Cerebellar nuclear complex (tissue), 1 donor: Measurements from ENCODE around the gene UROD.
"Not testable (repeated sequence)": the region's sequence is repeated elsewhere in the genome, so short reads cannot be mapped to it uniquely, and the experiment has no call there.

ENCODE experiments used
- DNase-seq, 2 experiments: peaks; one replicate each; lab custom pipeline; 2025; lab: John Stamatoyannopoulos, UW

UROD gene

GRCh38 chr1:45011837-45012638 lies at the start of gene UROD:
Gene UROD, plus strand, starts transcription at chr1:45012254. Its CDS starts 12 bp downstream, at chr1:45012266.
- DNase-seq, result peak; percentile 41 to 83

GRCh38 chr1:44962729-44963128 lies 49.3 kb upstream of the UROD start:
- no peak for DNase-seq

- no peak for DNase-seq
These were observed 47.7 kb upstream of the UROD start for GRCh38 chr1:44964396-44964795.

- DNase-seq, result no peak
These were observed 41.7 kb upstream of the UROD start for GRCh38 chr1:44970317-44970716.

GRCh38 chr1:44973645-44974044 lies 38.4 kb upstream of the UROD start:
- DNase-seq, result no peak

- no peak for DNase-seq
These were observed 35.8 kb upstream of the UROD start for GRCh38 chr1:44976252-44976651.

- not testable (repeated sequence) for DNase-seq
These were observed 34.7 kb upstream of the UROD start for GRCh38 chr1:44977372-44977771.

- DNase-seq, result no peak
These were observed 26.2 kb upstream of the UROD start for GRCh38 chr1:44985747-44986359.

GRCh38 chr1:44988531-44989156 lies 23.4 kb upstream of the UROD start:
- DNase-seq, result no peak

- no peak for DNase-seq
These were observed 17.6 kb upstream of the UROD start for GRCh38 chr1:44994309-44994898.

GRCh38 chr1:44995467-44996238 lies 16.4 kb upstream of the UROD start:
- DNase-seq, result no peak

- DNase-seq, result no peak
These were observed 12.8 kb upstream of the UROD start for GRCh38 chr1:44999232-44999631.

GRCh38 chr1:45001011-45001481 lies 11.0 kb upstream of the UROD start:
- DNase-seq, result no peak

GRCh38 chr1:45001576-45001975 lies 10.5 kb upstream of the UROD start:
- DNase-seq, result not testable (repeated sequence)

- no peak for DNase-seq
These were observed 9.1 kb upstream of the UROD start for GRCh38 chr1:45002650-45003645.

GRCh38 chr1:45003741-45004140 lies 8.3 kb upstream of the UROD start:
- no peak for DNase-seq

GRCh38 chr1:45004281-45004920 lies 7.7 kb upstream of the UROD start:
- no peak for DNase-seq

- DNase-seq, result no peak
These were observed 6.3 kb upstream of the UROD start for GRCh38 chr1:45005761-45006160.

- no peak for DNase-seq
These were observed 4.7 kb upstream of the UROD start for GRCh38 chr1:45007311-45007710.

- no peak for DNase-seq
These were observed 4.0 kb upstream of the UROD start for GRCh38 chr1:45008076-45008475.
